HCT116 (cell line): ENCODE results near the gene TCF12.

Experiments used
- CTCF ChIP-seq, 3 experiments: fragments of 200-600 bp in 1 of 3; sonication (generic) in 1 of 3; IDR thresholded peaks in 2 of 3; conservative IDR thresholded peaks in 1 of 3; 2 replicates each; pipeline ENCODE4 v1.5.1; 2012 to 2017; ENCODE audit warnings: low read depth in 2 of 3, low read length in 2 of 3, antibody characterized with exemption in 1 of 3, borderline replicate concordance in 1 of 3, control low read depth in 1 of 3, mild to moderate bottlenecking in 1 of 3, mixed read lengths in 1 of 3, mixed run types in 1 of 3, moderate library complexity in 1 of 3; ENCODE audit not compliant: insufficient read depth in 1 of 3
- EZH2 ChIP-seq: fragments of 200-600 bp; sonication (generic); IDR thresholded peaks from 2 replicates; pipeline ENCODE4 v1.6.1; 2017; ENCODE audit warnings: antibody characterized with exemption, mixed run types
- EZH2phosphoT487 ChIP-seq: fragments of 200-600 bp; IDR thresholded peaks from 2 replicates; pipeline ENCODE4 v1.6.1; 2018; ENCODE audit warnings: antibody characterized with exemption, borderline replicate concordance
- FOSL1 ChIP-seq: IDR thresholded peaks from 2 replicates; pipeline ENCODE4 v1.6.1; 2012; ENCODE audit warnings: low read depth
- POLR2A ChIP-seq: IDR thresholded peaks from 2 replicates; pipeline ENCODE4 v1.7.0; 2011; ENCODE audit warnings: borderline replicate concordance; ENCODE audit not compliant: insufficient read depth, insufficient read length; ENCODE audit errors: extremely low read depth
- POLR2AphosphoS5 ChIP-seq: IDR thresholded peaks from 2 replicates; pipeline ENCODE4 v1.6.1; 2011; ENCODE audit warnings: mild to moderate bottlenecking, low read depth, low read length, moderate library complexity
- SIN3A ChIP-seq: IDR thresholded peaks from 2 replicates; pipeline ENCODE4 v1.6.1; 2012; ENCODE audit warnings: low read depth
- SRF ChIP-seq: IDR thresholded peaks from 2 replicates; pipeline ENCODE4 v1.6.1; 2012; ENCODE audit warnings: low read depth
- ZBTB33 ChIP-seq: IDR thresholded peaks from 2 replicates; pipeline ENCODE4 v1.6.1; 2011; ENCODE audit warnings: mild to moderate bottlenecking, low read length, moderate library complexity; ENCODE audit not compliant: insufficient replicate concordance; ENCODE audit errors: extremely low read depth
- ZFX ChIP-seq: fragments of 450-650 bp; IDR thresholded peaks from 2 replicates; pipeline ENCODE4 v1.6.1; 2017

DNA sequence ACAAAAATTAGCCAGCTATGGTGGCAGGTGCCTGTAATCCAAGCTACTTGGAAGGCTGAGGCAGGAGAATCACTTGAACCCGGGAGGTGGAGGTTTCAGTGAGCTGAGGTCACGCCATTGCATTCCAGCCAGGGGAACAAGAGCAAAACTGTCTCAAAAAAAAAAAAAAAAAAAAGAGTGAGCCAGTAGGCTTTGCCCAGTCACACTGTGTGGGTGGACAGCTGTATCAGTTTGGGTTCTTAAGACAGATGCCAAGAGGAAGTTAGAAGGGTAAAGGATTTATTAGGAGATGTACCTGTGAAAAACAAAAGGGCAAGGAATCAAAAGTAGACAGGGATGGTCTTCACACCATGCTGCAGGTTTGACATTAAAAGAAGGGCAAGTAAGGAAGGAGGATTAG is 371.7 kb downstream of the TCF12 start:
- no peak for TF ChIP-seq EZH2phosphoT487
- TF ChIP-seq SIN3A, result no peak
- no peak for TF ChIP-seq POLR2A
- no peak for TF ChIP-seq CTCF (IDR thresholded peaks at IDR 0.05 in 2 of 3, conservative IDR thresholded peaks at IDR 0.05 in 1 of 3; ENCODE audit: borderline replicate concordance in 1 of 3, insufficient read depth in 1 of 3, low read depth in 2 of 3, low read length in 2 of 3)
- no peak for TF ChIP-seq ZBTB33
- TF ChIP-seq FOSL1, result no peak
- no peak for TF ChIP-seq SRF
- TF ChIP-seq POLR2AphosphoS5, result no peak
- TF ChIP-seq EZH2, result no peak
- TF ChIP-seq ZFX, result no peak
